ENCODE data around the gene CENPQ.

Gene CENPQ

DNA sequence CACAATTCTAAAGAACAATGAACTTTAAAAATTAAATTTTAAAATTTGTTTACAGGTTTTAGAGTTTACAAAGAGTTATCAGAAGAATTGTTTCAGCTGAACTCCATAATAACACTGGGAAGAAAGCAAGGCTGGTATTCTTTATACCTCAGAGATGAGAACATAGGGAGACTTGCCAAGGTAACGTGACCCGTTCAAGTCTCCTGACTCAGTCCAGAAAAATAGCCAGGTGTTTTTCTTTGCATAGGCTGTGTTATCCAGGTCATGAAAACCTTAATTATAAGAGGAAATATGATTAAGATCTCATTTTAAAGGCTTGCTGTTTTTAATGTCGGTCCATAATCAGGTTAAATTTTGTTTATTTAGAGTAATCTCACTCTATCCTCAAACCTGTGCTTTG is 78.8 kb downstream of the CENPQ start:
- DNase-seq, result no peak

Data from retina (tissue), 1 donor.